Endothelial cell of umbilical vein (primary cell): ENCODE results near the gene ECE2. TPM values are rescaled to one million over a fixed set of nuclear protein-coding genes. Genes with fewer than 3 reads are reported as not detected.

Experiments used
- BruUV-seq: library from RNA; stranded (reverse); fragments of 400-500 nt; replicated peaks from 2 replicates; lab custom pipeline; 2021; lab: Mats Ljungman, UMichigan
- CTCF ChIA-PET: fragments of 300-600, 350-600 bp; sonication (Branson Sonifier 250); formaldehyde crosslinking; loops from one replicate; lab custom pipeline; 2021; ENCODE audit warnings: antibody characterized with exemption, inconsistent platforms; lab: Charles Lee
- POLR2A ChIA-PET: fragments of 300-600, 350-600 bp; sonication (Branson Sonifier 250); formaldehyde crosslinking; loops from one replicate; lab custom pipeline; 2021; ENCODE audit warnings: antibody characterized with exemption, inconsistent platforms; lab: Charles Lee
- DNase-seq: peaks from one replicate; pipeline ENCODE4 v3.0.0-alpha.2; 2011; ENCODE audit warnings: low read depth, low spot score
- FAIRE-seq: peaks from 2 replicates; lab custom pipeline; 2011; peaks lifted over from hg19 to GRCh38; lab: Jason Lieb, UNC
- H2AFZ ChIP-seq: 2 replicates; pipeline ENCODE4 v1.6.0; 2012; ENCODE audit warnings: low read depth, low read length, control low read depth, inconsistent platforms
- H3K27ac ChIP-seq: 2 replicates; pipeline ENCODE4 v1.5.1; 2011; ENCODE audit warnings: low read depth, mild to moderate bottlenecking, control low read depth, low read length, moderate library complexity; ENCODE audit not compliant: insufficient read depth
- H3K27me3 ChIP-seq, 2 experiments: 2 replicates each; pipeline versions ENCODE4 v1.6.0 to v1.6.1; 2011; ENCODE audit warnings: low read length in 2 of 2, mixed read lengths in 1 of 2; ENCODE audit not compliant: control insufficient read depth in 2 of 2, insufficient read depth in 2 of 2
- H3K36me3 ChIP-seq, 2 experiments: 2 replicates in 1 of 2; 3 replicates in 1 of 2; pipeline ENCODE4 v1.5.1; 2011; ENCODE audit warnings: low read length in 2 of 2, mild to moderate bottlenecking in 1 of 2, moderate library complexity in 1 of 2; ENCODE audit not compliant: control insufficient read depth in 2 of 2, insufficient read depth in 2 of 2; ENCODE audit errors: extremely low read depth in 1 of 2
- H3K4me1 ChIP-seq: 3 replicates; pipeline ENCODE4 v1.5.1; 2011; ENCODE audit warnings: mild to moderate bottlenecking, low read length; ENCODE audit not compliant: control insufficient read depth, insufficient read depth; ENCODE audit errors: extremely low read depth
- H3K4me2 ChIP-seq: 2 replicates; pipeline ENCODE4 v1.6.1; 2011; ENCODE audit warnings: low read length, control low read depth, mixed read lengths; ENCODE audit not compliant: insufficient read depth
- H3K4me3 ChIP-seq, 3 experiments: fragments of 200-600 bp in 1 of 3; sonication (generic), shearing (Covaris generic) in 1 of 3; replicated peaks in 1 of 3; 2 replicates each; pipeline ENCODE4 v1.5.1; 2011 to 2016; ENCODE audit warnings: control low read depth in 3 of 3, low read length in 3 of 3, mild to moderate bottlenecking in 2 of 3, inconsistent platforms in 1 of 3, low read depth in 1 of 3, moderate library complexity in 1 of 3; ENCODE audit not compliant: insufficient read depth in 1 of 3
- H3K79me2 ChIP-seq: 2 replicates; pipeline ENCODE4 v1.6.0; 2012; ENCODE audit warnings: low read length, inconsistent platforms; ENCODE audit not compliant: control insufficient read depth, insufficient read depth
- H3K9ac ChIP-seq: replicated peaks from 2 replicates; pipeline ENCODE3; 2011; ENCODE audit warnings: low read length, control low read depth; ENCODE audit not compliant: insufficient read depth; ENCODE audit errors: extremely low read depth
- H3K9me1 ChIP-seq: replicated peaks from 3 replicates; pipeline ENCODE4 v1.6.0; 2011; ENCODE audit warnings: mild to moderate bottlenecking, low read length; ENCODE audit not compliant: control insufficient read depth, insufficient read depth; ENCODE audit errors: extremely low read depth
- H3K9me3 ChIP-seq: replicated peaks from 2 replicates; pipeline ENCODE4 v1.5.1; 2012; ENCODE audit warnings: low read length, inconsistent platforms; ENCODE audit not compliant: control insufficient read depth, insufficient read depth
- H4K20me1 ChIP-seq: replicated peaks from 2 replicates; pipeline ENCODE3; 2011; ENCODE audit warnings: mild to moderate bottlenecking, low read length; ENCODE audit not compliant: control insufficient read depth, insufficient read depth; ENCODE audit errors: extremely low read depth
- EZH2 ChIP-seq: IDR thresholded peaks from 2 replicates; pipeline ENCODE4 v1.6.1; 2012; ENCODE audit warnings: borderline replicate concordance, low read depth, mild to moderate bottlenecking, moderate library complexity, low read length, inconsistent platforms; ENCODE audit not compliant: severe bottlenecking
- FOS ChIP-seq: IDR thresholded peaks from 2 replicates; pipeline ENCODE4 v1.6.1; 2011; ENCODE audit warnings: mild to moderate bottlenecking, low read length, moderate library complexity, borderline replicate concordance; ENCODE audit not compliant: insufficient read depth
- GATA2 ChIP-seq: IDR thresholded peaks from 2 replicates; pipeline ENCODE4 v1.7.0; 2011; ENCODE audit warnings: low read depth, mild to moderate bottlenecking, moderate library complexity, mixed read lengths, low read length; ENCODE audit not compliant: insufficient read length, insufficient read depth
- MYC ChIP-seq: IDR thresholded peaks from one replicate; pipeline ENCODE4 v1.6.1; 2011; ENCODE audit warnings: mild to moderate bottlenecking, low read depth, low read length
- POLR2A ChIP-seq: IDR thresholded peaks from 2 replicates; pipeline ENCODE4 v1.6.1; 2012; ENCODE audit warnings: low read depth, mild to moderate bottlenecking, control low read depth, low read length
- POLR2AphosphoS5 ChIP-seq: IDR thresholded peaks from 2 replicates; pipeline ENCODE4 v1.6.1; 2012; ENCODE audit warnings: low read depth, mild to moderate bottlenecking, control low read depth, low read length, moderate library complexity; ENCODE audit not compliant: insufficient read depth
- dilution Hi-C: fragments of 300-500 bp; cut with MboI; formaldehyde crosslinking; loops from one replicate; pipeline ENCODE4 v1.15.0; 2019; ENCODE audit warnings: low sequenced_read_pairs; ENCODE audit not compliant: extremely low pct_ligation_motif_present
- intact Hi-C: fragments of 100-400 bp; cut with micrococcal nuclease; formaldehyde crosslinking; loops from one replicate; pipeline ENCODE4 v1.10.0; 2022
- polyA plus RNA-seq, 4 experiments: library from polyadenylated mRNA; depleted of rRNA in 3 of 4; stranded (reverse) in 3 of 4; unstranded in 1 of 4; fragments of >200 nt; gene quantifications; 2 replicates each; pipeline versions ENCODE4 v1.2.1 to v1.2.3, GENCODE V29; 2011 to 2012; ENCODE audit warnings: missing spikeins in 1 of 4
- total RNA-seq: library from RNA; stranded (reverse); gene quantifications from 2 replicates; pipeline ENCODE4 v1.2.3, GENCODE V29; 2021
- TF ChIP-seq, protein P1 (sequence below): IDR thresholded peaks from 2 replicates; pipeline ENCODE4 v1.6.1; 2011; ENCODE audit not compliant: insufficient read depth, insufficient read length
- TF ChIP-seq, protein P2 (sequence below), 2 donors: IDR thresholded peaks; 1 replicate in 1 of 2; 2 replicates in 1 of 2; pipeline ENCODE4 v1.5.1; 2011; ENCODE audit warnings: low read length in 2 of 2, mild to moderate bottlenecking in 2 of 2, moderate library complexity in 2 of 2, control low read depth in 1 of 2, inconsistent platforms in 1 of 2, low read depth in 1 of 2; ENCODE audit not compliant: insufficient read depth in 1 of 2; ENCODE audit errors: extremely low read depth in 1 of 2

The ECE2 gene
- total and polyA plus RNA-seq, 2 donors (not counting 3 experiments of a cell fraction or from before 2014, with no cell fraction given): not detected

DNA sequence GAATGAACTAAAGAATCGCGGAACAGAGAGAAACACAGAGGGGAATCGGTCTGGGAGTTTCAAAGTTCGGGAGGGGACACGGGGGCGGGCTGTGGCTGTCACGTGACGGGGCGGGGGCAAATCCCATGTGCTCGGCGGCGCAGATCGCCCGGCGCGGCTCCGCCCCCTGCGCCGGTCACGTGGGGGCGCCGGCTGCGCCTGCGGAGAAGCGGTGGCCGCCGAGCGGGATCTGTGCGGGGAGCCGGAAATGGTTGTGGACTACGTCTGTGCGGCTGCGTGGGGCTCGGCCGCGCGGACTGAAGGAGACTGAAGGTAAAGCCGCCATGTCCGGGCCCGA, 38.5 kb downstream of the ECE2 start, which contains the start of gene EIF4G1:
Gene EIF4G1 (plus strand): TSS at position 244 of the 337 bp plus-strand sequence. CDS start 1,191 bp downstream, outside the sequence.
- DNase-seq (peak; percentile 94), FAIRE-seq (peak; percentile 89)
- Histone ChIP-seq H3K4me1 (peaks cover 28% of the 10 kb centered on the region), H3K9ac (peak within 1 kb of the TSS; percentile 82), H2AFZ (peak within 1 kb of the TSS; percentile 46), H3K9me3 (no peaks in the 10 kb centered on the region), H3K4me3 (peak within 1 kb of the TSS; percentile 37 to 84 (median 59)), H3K27ac (peak within 1 kb of the TSS; percentile 64), H3K27me3 (no peaks in the 10 kb centered on the region), H3K36me3 (peaks cover 9 to 11% of the 10 kb centered on the region in 2 experiments), H3K79me2 (peaks cover 43% of the 10 kb centered on the region), H3K9me1 (no peaks in the 10 kb centered on the region), H4K20me1 (peaks cover 3% of the 10 kb centered on the region), H3K4me2 (peak within 1 kb of the TSS; percentile 49)
- ChIA-PET CTCF (no interaction called here), POLR2A (no interaction called here)
- TF ChIP-seq POLR2A: peak; percentile 79
- no peak for TF ChIP-seq EZH2
- TF ChIP-seq, protein P1, sequence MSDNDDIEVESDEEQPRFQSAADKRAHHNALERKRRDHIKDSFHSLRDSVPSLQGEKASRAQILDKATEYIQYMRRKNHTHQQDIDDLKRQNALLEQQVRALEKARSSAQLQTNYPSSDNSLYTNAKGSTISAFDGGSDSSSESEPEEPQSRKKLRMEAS: peak; percentile 96
- TF ChIP-seq POLR2AphosphoS5: peak; percentile 89
- dilution Hi-C loops: no loop called here
- BruUV-seq: no TSS peak
- intact Hi-C loops: loop anchor here (1.0 to 5.0 kb wide), 2 partner anchors 15 to 137 kb away; partner anchors contain the start of gene PSMD2

DNA sequence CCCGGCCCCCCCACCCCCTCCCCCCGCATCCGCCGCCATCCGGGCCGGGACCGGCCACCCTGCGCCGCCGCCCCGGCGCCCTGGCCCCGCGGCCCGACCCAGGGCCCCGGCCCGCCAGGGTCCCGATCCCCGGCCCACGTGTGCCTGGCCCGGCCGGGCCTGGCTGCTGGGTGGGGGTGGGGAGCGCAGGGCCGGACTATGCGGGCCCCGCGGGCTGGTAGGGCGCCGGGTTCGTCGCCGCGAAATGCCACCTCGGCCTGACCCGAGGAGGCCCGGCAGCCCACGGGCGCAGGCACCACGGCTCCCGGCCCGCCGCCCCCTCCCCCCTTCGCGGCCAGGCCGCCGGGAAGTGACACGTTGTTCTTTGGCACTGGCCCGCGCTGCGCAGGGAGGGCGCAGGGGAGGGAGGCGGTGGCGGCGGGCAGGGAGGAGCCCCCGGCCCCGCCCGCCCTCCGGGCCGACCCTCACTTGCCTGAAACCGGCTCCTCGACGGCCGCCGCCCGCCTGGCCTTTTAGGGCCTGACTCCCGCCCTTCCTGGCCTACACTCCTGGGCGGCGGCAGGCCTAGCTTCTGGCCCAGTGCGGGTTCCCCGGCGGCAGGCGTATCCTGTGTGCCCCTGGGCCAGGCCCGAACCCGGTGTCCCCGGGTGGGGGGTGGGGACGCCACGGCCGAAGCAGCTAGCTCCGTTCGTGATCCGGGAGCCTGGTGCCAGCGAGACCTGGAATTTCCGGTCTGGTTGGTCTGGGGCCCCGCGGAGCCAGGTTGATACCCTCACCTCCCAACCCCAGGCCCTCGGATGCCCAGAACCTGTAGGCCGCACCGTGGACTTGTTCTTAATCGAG, 39.1 kb downstream of the ECE2 start:
- Histone ChIP-seq H2AFZ (no peak overlapping the region), H3K9me3 (no peaks in the 10 kb centered on the region), H3K36me3 (peaks cover 9 to 11% of the 10 kb centered on the region in 2 experiments), H3K4me3 (peak overlapping the region; percentile 36 to 84 (median 59)), H3K79me2 (peaks cover 49% of the 10 kb centered on the region), H3K27me3 (no peaks in the 10 kb centered on the region), H3K4me1 (peaks cover 34% of the 10 kb centered on the region), H3K4me2 (peak overlapping the region; percentile 25), H3K9ac (peak overlapping the region; percentile 82), H4K20me1 (peaks cover 3% of the 10 kb centered on the region), H3K27ac (peak overlapping the region; percentile 64), H3K9me1 (no peaks in the 10 kb centered on the region)
- TF ChIP-seq, protein P2, sequence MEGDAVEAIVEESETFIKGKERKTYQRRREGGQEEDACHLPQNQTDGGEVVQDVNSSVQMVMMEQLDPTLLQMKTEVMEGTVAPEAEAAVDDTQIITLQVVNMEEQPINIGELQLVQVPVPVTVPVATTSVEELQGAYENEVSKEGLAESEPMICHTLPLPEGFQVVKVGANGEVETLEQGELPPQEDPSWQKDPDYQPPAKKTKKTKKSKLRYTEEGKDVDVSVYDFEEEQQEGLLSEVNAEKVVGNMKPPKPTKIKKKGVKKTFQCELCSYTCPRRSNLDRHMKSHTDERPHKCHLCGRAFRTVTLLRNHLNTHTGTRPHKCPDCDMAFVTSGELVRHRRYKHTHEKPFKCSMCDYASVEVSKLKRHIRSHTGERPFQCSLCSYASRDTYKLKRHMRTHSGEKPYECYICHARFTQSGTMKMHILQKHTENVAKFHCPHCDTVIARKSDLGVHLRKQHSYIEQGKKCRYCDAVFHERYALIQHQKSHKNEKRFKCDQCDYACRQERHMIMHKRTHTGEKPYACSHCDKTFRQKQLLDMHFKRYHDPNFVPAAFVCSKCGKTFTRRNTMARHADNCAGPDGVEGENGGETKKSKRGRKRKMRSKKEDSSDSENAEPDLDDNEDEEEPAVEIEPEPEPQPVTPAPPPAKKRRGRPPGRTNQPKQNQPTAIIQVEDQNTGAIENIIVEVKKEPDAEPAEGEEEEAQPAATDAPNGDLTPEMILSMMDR (IDR thresholded peaks at IDR 0.05; ENCODE audit: extremely low read depth in 1 of 2, insufficient read depth in 1 of 2, low read depth in 1 of 2, low read length in 2 of 2): no peak
- TF ChIP-seq POLR2A (peak; percentile 79), POLR2AphosphoS5 (peak; percentile 91), GATA2 (no peak), MYC (no peak), FOS (peak; percentile 9), EZH2 (no peak)
- peak; percentile 68 for FAIRE-seq
- ChIA-PET CTCF (no interaction called here), POLR2A (interaction anchor here (1.0 to 1.5 kb wide), 2 partner anchors 22 to 47 kb away, joined by 3 to 5 read pairs; partner anchors contain the start of genes CLCN2, FAM131A and POLR2H)
- dilution Hi-C loops: no loop called here
- intact Hi-C loops: loop anchor here (1.0 to 5.0 kb wide), 3 partner anchors 16 to 138 kb away; partner anchors contain the start of gene PSMD2
- peak; percentile 81 for DNase-seq
- TSS peak; percentile 50 for BruUV-seq
